GM10266 (cell line): ENCODE data around the gene GABBR1.

Experiments
- DNase-seq: peaks from one replicate; pipeline ENCODE4 v3.0.0; 2012; ENCODE audit errors: extremely low spot score
- TF ChIP-seq, protein P1 (sequence below): IDR thresholded peaks from 2 replicates; pipeline ENCODE4 v1.5.1; 2012; ENCODE audit warnings: mild to moderate bottlenecking, low read depth; ENCODE audit not compliant: control insufficient read depth, insufficient read depth; ENCODE audit errors: missing control alignments

Gene GABBR1

DNA sequence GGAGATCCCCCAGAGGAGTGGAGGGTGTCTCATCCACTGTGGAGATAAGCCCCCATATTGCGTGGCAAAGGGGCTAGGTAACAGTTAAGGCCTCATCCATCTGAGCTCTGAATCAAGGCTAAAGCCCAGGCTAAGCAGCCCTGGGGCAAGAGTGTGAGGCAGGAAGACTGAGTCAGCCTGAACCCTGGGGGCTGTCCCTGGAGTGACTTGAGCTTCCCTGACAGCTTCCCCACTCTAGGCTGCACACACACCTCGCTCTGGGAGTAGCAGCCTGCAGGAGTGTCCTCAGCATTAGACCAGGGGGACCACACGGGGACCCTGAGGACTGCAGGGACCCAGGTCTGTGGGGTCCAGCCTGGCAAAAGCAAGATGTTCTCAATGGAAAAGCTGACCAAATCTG, 101.3 kb downstream of the GABBR1 start:
- TF ChIP-seq, protein P1, sequence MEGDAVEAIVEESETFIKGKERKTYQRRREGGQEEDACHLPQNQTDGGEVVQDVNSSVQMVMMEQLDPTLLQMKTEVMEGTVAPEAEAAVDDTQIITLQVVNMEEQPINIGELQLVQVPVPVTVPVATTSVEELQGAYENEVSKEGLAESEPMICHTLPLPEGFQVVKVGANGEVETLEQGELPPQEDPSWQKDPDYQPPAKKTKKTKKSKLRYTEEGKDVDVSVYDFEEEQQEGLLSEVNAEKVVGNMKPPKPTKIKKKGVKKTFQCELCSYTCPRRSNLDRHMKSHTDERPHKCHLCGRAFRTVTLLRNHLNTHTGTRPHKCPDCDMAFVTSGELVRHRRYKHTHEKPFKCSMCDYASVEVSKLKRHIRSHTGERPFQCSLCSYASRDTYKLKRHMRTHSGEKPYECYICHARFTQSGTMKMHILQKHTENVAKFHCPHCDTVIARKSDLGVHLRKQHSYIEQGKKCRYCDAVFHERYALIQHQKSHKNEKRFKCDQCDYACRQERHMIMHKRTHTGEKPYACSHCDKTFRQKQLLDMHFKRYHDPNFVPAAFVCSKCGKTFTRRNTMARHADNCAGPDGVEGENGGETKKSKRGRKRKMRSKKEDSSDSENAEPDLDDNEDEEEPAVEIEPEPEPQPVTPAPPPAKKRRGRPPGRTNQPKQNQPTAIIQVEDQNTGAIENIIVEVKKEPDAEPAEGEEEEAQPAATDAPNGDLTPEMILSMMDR = no peak
- DNase-seq = no peak

DNA sequence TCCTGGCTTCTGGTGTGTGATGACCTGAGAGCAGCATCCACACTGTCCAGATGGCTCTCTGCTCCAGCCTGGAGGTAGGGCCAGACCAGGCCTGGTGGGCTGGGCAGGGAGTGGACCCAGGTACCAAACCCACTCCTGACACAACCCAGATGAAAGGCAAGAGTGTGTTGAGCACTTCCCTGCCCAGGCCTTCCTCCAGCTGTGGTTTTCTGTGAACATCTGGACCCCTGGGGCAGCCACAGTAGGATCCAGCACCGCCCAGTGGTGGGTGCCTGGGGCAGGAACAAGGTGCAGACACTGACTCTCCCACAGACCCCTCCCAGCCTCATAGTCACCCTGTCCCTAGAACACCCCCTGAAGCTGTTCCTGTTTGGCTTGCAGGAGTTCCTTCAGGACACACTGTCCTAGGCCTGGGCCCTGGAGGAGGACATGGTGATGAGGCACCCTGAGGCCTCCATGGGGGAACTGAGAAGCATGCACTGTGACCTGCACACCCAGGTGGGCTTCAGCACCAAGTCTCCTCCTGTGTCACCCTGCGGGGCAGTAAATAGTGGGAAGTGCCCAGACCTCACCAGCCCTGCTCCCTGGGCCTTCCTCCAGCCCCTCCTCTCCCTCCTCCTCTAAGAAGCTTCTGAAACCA, 102.2 kb downstream of the GABBR1 start:
- TF ChIP-seq, protein P1 = no peak

DNA sequence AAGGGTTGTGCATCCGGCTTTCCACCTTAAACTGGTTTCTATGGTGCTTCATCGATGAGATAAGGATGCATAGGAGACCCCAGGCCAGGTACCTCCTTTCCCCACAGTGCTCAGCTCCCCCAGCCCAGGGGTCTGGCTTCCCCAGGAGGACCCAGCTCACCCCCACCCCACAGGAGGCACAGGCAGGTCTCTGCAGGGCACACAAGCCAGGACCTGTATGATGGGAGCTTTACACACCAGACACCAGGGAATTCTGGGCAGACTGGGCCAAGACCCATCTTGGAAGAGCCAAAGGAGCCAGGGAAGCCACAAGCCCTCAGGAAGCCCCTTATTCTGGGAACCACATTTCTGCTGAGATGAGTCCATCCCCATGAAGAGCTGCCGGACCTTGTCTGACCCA, 103.0 kb downstream of the GABBR1 start:
- TF ChIP-seq, protein P1 = no peak
- DNase-seq = no peak

More for the DNA sequence above, 102.2 kb downstream of the GABBR1 start:
- no peak for DNase-seq

DNA sequence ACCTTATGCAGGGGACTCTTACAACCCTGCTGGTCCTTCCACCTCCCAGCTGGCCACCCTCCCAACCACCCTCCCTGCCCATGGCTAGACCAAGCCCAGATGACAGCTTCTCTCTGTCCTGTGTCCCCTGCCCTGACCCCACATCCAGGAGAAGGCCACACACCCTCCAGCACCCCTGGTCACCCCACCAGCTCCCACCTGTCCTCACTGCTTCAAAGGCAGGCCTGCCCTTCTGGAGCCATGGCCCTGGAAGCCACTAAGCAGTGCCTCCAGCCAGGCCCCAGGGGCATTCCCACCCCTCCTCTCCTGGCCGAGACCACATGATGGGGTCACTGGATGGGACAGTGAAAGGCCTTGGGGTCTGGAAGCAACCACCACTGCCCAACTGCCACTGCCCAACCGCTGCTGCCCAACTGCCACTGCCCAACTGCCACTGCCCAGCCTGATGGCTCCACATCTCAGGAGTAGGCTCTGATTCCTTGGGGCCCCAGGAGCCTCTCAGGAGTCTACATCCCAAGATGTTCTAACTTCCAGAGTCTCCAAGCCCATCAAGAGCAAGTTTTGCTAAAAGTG, 103.9 kb downstream of the GABBR1 start:
- DNase-seq = no peak
- TF ChIP-seq, protein P1 = no peak

DNA sequence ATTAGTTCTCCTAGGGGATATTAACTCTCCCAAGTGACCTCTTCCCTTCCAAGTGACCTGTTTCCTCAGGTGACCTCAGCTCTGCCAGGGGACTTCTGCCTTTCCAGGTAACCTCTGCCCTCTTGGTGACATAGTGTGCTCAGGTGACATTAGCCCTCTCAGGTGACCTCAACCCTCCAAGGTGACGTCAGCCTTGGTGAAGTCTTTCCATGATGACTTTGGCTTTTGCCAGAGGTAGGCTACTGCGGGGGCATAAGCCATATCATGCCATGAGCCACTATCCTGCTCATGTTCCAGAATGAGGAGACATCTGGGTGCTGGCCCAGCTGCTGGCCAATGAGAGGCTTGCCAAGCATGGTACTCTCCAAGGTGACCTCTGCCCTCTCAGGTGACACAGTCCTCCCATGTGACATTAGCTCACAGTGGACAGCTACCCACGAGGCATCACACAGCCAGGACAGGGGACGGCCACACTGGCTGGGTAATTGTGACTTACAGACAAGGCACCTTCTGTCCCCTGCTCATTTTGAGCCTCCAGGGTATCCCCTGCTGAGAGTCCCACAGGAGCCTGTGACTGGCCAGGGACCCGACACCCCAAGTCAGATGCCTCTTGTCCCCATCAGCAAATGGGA, 104.6 kb downstream of the GABBR1 start:
- no peak for DNase-seq
- TF ChIP-seq, protein P1 = no peak

DNA sequence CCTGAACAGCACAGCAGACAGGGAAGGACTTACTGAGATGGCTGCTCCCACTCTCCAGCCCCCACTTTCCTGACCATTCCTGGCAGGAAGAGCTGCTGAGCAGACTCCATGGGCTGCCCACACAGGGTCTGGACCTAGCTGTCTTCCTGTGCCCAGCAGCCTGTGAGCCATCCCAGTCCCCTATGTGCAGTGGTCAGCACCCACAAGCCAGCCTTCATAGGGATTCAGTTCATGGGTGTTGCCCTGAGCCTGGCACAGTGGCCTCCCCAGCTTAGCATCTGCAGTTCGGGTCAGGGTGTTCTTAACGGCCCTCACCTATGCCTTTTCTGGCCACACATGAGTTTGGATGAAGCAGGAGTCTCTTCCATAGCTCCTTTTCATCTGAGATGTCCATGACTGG, 105.4 kb downstream of the GABBR1 start:
- TF ChIP-seq, protein P1 = no peak
- DNase-seq = no peak

DNA sequence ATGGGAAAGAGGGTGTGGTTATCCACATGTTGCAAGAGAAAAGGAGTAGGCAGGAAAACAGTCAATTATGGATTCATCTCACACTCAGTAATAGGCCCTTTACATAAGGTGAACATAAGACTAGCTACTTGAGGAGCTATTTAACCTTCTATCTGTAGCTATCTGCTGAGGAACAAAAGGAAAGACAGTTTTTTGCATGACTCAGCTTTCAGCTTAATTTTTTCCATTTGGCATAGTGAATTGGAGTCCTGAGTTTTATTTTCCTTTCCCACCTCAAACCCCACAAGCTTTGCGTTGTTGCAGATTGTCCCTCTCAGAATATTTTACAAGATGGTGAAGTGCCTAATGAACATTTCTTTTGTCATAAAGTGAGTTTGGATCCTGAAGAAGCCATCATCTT, 105.9 kb downstream of the GABBR1 start:
- no peak for DNase-seq
- TF ChIP-seq, protein P1 = no peak
